MCF 10A (cell line): Measurements from ENCODE around the gene SYNDIG1L. TPM values are rescaled to one million over a fixed set of nuclear protein-coding genes. Genes with fewer than 3 reads are reported as not detected.
"Not testable (repeated sequence)": the region's sequence is repeated elsewhere in the genome, so short reads cannot be mapped to it uniquely, and the experiment has no call there.

Experiments used
- BruUV-seq: library from RNA; stranded (reverse); fragments of 400-500 nt; replicated peaks from 2 replicates; lab custom pipeline; 2021; lab: Mats Ljungman, UMichigan
- CTCF ChIA-PET: fragments of 300-600 bp; sonication (Branson Sonifier 250); formaldehyde crosslinking; extraction: SDS; loops from one replicate; lab custom pipeline; 2021; ENCODE audit warnings: antibody characterized with exemption, inconsistent platforms; lab: Yijun Ruan, JAX
- POLR2A ChIA-PET: fragments of 300-600, 350-650 bp; sonication (Branson Sonifier 250); formaldehyde crosslinking; extraction: SDS; loops from one replicate; lab custom pipeline; 2020; ENCODE audit warnings: antibody characterized with exemption, inconsistent platforms; lab: Yijun Ruan, JAX
- DNase-seq: peaks from one replicate; pipeline ENCODE4 v3.0.0-alpha.2; 2018; ENCODE audit not compliant: unreplicated experiment
- H3K27ac Mint-ChIP-seq: one replicate; pipeline ENCODE4 v1.8.0; 2022; ENCODE audit warnings: mild to moderate bottlenecking, low read depth, mixed read lengths; ENCODE audit not compliant: unreplicated experiment
- H3K27me3 Mint-ChIP-seq: one replicate; pipeline ENCODE4 v1.8.0; 2022; ENCODE audit warnings: mixed read lengths; ENCODE audit not compliant: insufficient read depth, unreplicated experiment
- H3K36me3 Mint-ChIP-seq: one replicate; pipeline ENCODE4 v1.8.0; 2022; ENCODE audit warnings: mild to moderate bottlenecking, moderate library complexity, mixed read lengths; ENCODE audit not compliant: insufficient read depth, unreplicated experiment
- H3K4me1 Mint-ChIP-seq: one replicate; pipeline ENCODE4 v1.8.0; 2022; ENCODE audit warnings: mixed read lengths; ENCODE audit not compliant: insufficient read depth, unreplicated experiment
- H3K4me3 Mint-ChIP-seq: one replicate; pipeline ENCODE4 v1.8.0; 2022; ENCODE audit warnings: mild to moderate bottlenecking, moderate library complexity, mixed read lengths; ENCODE audit not compliant: unreplicated experiment
- H3K9me3 Mint-ChIP-seq: one replicate; pipeline ENCODE4 v1.8.0; 2022; ENCODE audit warnings: mixed read lengths; ENCODE audit not compliant: unreplicated experiment
- CTCF ChIP-seq: fragments of 200-600 bp; IDR thresholded peaks from one replicate; pipeline ENCODE4 v1.8.0; 2022; ENCODE audit warnings: antibody characterized with exemption, mild to moderate bottlenecking; ENCODE audit not compliant: unreplicated experiment
- intact Hi-C: fragments of 100-400 bp; cut with micrococcal nuclease; formaldehyde crosslinking; loops from 2 replicates; pipeline ENCODE4 v1.14.1; 2022
- total RNA-seq: library from RNA; stranded (reverse); gene quantifications from 2 replicates; pipeline ENCODE4 v1.2.3, GENCODE V29; 2022

The SYNDIG1L gene
- total RNA-seq, 1 experiment from 2014 or later = not detected

- DNase-seq = no peak
- TF ChIP-seq CTCF = no peak
- ChIA-PET POLR2A (no interaction called here), CTCF (interaction anchor here (0.7 kb wide), 1 partner anchor 159 kb away, joined by 3 read pairs; no protein-coding TSS in a partner anchor)
- Mint-ChIP-seq H3K27me3 (peaks cover 94% of the 10 kb centered on the region), H3K4me3 (no peak overlapping the region), H3K36me3 (no peaks in the 10 kb centered on the region), H3K4me1 (no peaks in the 10 kb centered on the region), H3K9me3 (no peaks in the 10 kb centered on the region), H3K27ac (no peak overlapping the region)
- intact Hi-C loops = no loop called here
- no TSS peak for BruUV-seq
These were observed 33.1 kb downstream of the SYNDIG1L start for GRCh38 chr14:74392616-74393570.

DNA sequence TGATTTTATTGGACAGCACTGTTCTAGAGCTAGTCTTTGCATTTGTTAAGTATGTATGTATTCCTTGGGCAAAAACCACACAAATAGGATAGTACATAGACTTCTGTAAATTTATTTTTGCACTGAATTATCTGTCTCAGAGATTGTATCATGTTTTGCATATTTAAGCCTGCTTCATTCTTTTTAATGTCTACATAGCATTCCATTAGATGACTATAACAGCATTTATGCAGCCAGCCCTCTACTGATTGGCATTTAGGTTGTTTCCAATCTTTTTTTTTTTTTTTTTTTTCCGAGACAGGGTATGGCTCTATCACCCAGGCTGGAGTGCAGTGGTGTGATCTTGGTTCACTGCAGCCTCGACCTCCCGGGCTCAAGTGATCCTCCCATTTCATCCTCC is 34.5 kb downstream of the SYNDIG1L start:
- BruUV-seq = no TSS peak
- POLR2A ChIA-PET = no interaction called here
- no peak overlapping the region for H3K4me3 Mint-ChIP-seq
- no peaks in the 10 kb centered on the region for H3K36me3 Mint-ChIP-seq
- H3K9me3 Mint-ChIP-seq = no peaks in the 10 kb centered on the region
- intact Hi-C loops = no loop called here
- CTCF ChIA-PET = no interaction called here
- no peak overlapping the region for H3K27ac Mint-ChIP-seq
- no peaks in the 10 kb centered on the region for H3K4me1 Mint-ChIP-seq
- no peak for TF ChIP-seq CTCF
- H3K27me3 Mint-ChIP-seq = peaks cover 94% of the 10 kb centered on the region
- DNase-seq = no peak

DNA sequence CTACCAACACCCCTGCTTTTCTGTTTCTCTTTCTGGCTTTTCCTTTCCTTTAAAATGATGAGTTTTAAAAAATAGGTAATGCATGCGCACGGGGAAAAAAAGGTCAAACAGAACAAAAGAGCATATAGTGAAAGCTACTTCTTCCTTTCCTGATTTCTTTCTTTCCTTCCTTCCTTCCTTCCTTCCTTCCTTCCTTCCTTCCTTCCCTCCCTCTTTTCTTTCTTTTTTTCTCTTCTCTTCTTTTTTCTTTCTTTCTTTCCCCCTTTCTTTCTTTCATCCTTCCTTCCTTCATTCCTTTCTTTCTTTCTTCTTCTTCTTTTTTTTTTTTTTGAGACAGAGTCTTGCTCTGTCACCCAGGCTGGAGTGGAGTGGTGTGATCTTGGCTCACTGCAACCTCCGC is 35.5 kb downstream of the SYNDIG1L start:
- BruUV-seq, POLR2A ChIA-PET, DNase-seq, H3K9me3 Mint-ChIP-seq, intact Hi-C loops, H3K4me3 Mint-ChIP-seq, H3K36me3 Mint-ChIP-seq, H3K27ac Mint-ChIP-seq, H3K4me1 Mint-ChIP-seq: not testable (repeated sequence)
- CTCF ChIA-PET = interaction anchor here (0.6 kb wide), 1 partner anchor 88 kb away, joined by 3 read pairs; no protein-coding TSS in a partner anchor
- peaks cover 94% of the 10 kb centered on the region for H3K27me3 Mint-ChIP-seq

- no peak overlapping the region for H3K4me3 Mint-ChIP-seq
- H3K36me3 Mint-ChIP-seq = no peaks in the 10 kb centered on the region
- no peak for DNase-seq
- TF ChIP-seq CTCF = no peak
- no TSS peak for BruUV-seq
- CTCF ChIA-PET = interaction anchor here (0.6 kb wide), 1 partner anchor 89 kb away, joined by 3 read pairs; no protein-coding TSS in a partner anchor
- peaks cover 92% of the 10 kb centered on the region for H3K27me3 Mint-ChIP-seq
- POLR2A ChIA-PET = no interaction called here
- H3K4me1 Mint-ChIP-seq = no peaks in the 10 kb centered on the region
- H3K9me3 Mint-ChIP-seq = no peaks in the 10 kb centered on the region
- no peak overlapping the region for H3K27ac Mint-ChIP-seq
- intact Hi-C loops = no loop called here
These were observed 36.0 kb downstream of the SYNDIG1L start for GRCh38 chr14:74389980-74390379.
